NCI-H69 (cell line): ENCODE measurements around the gene TRIM63.

Experiments used
- DNase-seq: peaks from one replicate; lab custom pipeline; 2025; lab: John Stamatoyannopoulos, UW

Gene TRIM63

GRCh38 chr1:26057189-26057588 lies 10.2 kb downstream of the TRIM63 start:
- DNase-seq: no peak

- DNase-seq: no peak
Measured at GRCh38 chr1:26055041-26055440, 12.4 kb downstream of the TRIM63 start.

DNA sequence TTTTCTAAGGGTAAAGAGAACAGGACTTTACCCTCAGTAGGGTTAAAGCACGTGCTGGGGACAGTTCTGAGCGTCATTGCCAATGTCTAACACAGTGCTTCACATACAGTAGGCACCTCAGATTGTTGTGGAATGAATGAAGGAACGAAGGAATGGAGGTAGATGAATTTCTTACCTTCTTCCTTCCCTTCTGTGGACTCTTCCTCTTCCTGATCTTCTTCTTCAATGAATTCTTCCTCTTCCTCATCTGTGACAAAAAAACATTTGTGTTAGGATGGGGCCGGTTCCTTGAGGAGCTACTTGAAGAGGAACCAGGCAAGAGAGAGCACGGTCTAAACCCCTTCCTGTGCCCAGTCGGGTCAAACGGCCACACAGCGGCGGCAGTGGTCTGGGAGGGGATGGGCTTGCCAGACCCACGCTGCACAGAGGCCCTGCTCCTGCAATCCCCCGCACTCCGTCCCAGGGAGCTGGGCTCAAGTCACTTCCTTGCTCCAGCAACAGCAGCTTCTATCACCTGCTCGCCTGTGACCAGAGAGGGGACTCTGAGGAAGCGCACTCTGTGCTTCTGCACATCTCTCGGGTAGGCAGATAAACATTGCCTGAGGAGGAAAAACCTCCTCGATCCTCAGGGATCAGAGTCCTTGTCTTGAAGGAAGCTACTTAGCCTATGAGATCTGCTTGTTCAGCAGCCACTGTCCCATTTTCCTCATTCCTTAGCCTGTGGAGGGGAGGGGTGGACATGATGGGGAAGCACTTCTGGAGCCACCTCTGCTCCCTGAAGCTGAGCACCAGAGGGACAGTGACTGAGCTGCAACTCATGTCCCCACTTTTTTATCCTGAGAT lies 13.5 kb downstream of the TRIM63 start:
- DNase-seq: no peak

GRCh38 chr1:26050248-26050640 lies 17.2 kb downstream of the TRIM63 start:
- no peak for DNase-seq

DNA sequence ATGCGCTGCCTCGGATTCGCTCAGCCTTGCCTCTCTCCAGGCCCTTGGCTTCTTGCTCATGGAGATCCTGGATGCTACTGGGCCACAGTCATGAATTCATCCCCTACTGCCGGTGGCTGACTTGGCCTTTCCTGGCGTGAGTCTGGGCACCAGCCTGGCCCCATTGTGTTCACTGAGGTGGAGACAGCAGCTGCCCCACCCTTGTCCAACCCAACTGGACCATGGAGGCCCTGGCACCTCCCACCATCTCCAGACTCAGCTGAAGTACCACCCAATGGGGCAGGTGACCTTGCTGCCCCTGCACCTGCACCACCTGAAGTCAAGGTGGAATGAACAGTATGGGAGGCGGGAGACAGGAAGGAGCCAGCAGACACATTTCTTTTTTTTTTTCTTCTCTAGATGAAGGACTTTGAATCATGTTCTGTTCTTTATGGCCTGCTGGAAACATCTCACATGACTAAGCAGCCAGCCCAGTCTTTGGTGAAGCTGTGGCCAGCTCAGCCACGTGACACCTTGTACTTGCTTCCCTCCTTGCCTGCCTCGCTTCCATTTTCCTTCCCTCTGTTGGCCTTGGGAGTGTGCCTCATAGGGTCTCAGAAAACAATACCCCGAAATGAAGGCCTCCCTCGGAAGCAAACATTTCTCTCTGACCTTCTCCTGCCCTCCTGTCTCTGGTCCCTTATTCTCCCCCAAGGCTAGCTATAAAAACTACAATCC lies 17.7 kb downstream of the TRIM63 start:
- no peak for DNase-seq

DNA sequence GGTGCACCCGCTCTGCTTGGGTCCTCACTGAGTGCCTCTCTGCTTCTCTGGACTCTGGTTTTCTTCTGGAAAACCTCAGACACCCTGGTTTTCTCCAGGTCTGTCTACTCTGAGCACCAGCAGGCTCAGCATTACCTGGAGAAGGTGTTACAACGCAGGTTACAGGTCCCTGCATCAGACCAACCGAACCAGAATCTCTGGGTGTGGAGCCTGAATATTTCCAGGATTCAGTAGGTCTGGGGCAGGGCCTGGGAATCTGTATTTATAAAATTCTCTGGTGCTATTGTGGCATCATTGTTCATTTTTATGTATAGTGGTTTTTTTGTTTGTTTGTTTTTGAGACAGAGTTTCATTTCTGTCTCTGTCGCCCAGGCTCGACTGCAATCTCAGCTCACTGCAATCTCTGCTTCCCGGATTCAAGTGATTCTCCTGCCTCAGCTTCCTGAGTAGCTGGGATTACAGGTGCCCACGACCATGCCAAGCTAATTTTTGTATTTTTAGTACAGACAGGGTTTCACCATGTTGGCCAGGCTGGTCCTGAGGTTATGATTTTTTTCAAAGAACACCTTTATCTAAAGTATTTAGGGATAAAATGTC lies 20.1 kb downstream of the TRIM63 start:
- DNase-seq: no peak

DNA sequence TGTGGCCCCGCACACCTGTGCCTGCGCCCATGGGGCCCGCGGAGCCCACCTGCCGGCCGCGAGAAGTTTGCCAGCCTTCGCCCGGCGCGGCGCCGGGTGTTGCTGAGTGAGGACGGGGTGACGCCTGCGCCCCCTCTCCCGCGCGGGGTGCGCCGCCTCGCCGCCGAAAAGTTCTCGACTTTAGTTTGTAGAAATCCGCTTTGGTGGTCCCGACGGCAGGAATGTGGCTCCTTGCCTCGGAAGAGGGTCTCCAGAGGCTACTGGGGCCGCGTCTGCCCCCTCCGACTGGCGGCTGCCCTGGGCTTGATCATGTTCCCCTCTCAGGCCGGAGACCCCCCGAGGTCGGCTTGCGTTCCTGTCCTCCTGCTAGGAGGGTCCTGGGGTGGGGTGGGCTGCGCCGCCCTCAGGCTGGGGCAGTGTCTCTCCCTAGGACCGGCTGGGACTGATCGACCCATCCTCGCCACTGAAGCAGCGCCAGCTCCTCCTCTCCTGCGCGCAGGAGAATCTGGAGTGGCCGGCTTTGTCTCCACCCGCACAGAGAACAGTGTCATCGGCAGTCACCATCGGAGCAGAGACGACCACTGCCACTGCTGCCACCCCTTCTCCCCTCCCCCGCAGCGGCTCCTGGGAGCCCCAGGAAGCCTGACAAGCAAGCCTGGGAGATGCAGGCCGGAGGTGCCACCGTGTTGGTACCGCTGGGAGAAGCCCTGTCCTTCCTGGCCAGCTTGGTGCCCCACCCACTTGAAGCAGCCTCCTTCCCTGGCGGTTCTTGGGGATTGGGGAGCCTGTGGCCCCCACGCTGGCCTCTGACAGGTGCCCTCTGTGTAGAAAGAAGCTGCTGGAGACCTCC lies 21.0 kb downstream of the TRIM63 start:
- DNase-seq: peak; percentile 2

DNA sequence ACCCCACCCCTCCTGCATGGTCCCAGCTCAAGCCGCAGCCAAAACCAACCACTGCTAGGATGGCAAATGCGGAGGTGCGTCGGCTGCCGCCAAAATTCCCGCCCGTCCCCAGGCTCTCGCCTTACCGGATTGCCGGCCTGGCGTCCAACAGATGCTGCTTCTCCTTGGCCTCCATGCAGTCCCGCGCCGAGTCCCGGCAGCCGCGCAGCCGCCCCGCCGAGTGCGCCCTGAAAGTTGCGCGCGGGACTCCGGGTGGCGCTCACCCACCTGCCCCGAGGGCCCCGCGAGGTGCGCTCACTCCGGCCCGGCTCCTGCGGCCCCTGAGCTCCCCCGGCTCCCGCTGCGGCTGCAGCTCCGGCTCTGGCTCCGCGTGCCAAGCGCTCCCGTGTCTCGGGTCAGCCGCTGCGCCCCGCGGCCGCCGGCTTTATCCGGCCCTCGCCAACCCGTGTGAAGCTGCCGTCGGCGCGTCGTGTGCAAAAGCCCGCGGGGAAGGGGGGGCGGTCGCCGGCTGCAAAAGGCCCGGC lies 21.6 kb downstream of the TRIM63 start, which contains the start of gene SLC30A2:
SLC30A2 (minus strand) TSS at position 397 of the 524 bp plus-strand sequence; CDS start at position 175, 222 bp downstream.
- DNase-seq: peak; percentile 44

DNA sequence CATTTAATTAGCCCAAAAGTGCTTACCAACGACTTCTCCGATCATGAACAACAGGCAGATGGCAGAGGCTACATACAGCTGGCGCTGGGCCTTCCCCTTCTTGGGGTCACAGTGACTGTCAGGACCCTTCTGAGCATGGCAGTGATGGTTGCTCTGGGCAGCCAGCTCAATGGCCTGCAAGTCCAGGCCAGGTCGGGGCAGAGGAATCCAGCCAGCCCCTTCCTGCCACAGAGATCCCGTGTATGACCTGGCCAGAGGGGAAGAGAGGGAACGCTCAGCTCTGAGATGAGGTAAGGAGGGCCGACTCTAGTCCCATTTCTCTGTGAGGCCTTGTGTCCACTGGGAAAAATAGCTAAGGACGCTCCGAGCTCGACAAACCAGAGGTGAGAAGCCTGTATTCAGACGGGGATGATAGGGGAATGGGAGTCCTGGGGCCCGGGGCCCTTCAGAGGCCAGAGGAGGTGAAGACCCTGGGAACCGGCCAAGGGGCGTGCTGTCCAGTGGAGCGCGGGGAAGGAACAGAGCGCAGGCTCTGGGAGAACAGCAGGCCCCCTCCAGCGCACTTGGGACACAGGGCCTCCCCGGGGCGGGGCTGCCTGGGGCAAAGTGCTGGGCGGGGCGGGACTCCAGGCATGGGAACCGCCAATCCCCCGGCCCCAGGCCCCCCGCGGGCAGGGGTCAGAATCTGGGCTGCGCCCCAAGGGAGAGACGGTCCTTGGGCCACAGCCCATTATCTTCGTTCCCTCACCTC lies 22.3 kb downstream of the TRIM63 start:
- peak; percentile 13 for DNase-seq

DNA sequence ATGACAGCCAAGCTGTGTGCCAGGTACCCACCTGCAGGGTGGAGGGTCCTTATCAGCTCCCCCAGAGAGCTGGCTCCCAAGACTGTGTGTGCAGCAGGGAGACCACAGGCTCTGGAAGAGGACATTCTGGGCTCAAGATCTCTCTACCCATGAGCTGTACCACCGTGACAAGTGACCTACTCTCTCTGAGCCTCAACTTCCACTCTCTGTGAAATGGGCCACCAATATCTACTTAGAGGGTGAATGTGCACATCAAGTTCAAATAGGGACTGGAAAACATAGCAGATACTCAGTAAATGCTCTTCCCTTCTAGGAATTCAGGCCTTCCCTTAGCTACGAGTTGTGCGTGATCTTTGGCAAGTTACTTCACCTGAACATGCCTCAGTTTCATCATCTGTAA lies 23.0 kb downstream of the TRIM63 start:
- DNase-seq: no peak

GRCh38 chr1:26043765-26044164 lies 23.7 kb downstream of the TRIM63 start:
- no peak for DNase-seq

- no peak for DNase-seq
Measured at GRCh38 chr1:26041978-26042377, 25.5 kb downstream of the TRIM63 start.

DNA sequence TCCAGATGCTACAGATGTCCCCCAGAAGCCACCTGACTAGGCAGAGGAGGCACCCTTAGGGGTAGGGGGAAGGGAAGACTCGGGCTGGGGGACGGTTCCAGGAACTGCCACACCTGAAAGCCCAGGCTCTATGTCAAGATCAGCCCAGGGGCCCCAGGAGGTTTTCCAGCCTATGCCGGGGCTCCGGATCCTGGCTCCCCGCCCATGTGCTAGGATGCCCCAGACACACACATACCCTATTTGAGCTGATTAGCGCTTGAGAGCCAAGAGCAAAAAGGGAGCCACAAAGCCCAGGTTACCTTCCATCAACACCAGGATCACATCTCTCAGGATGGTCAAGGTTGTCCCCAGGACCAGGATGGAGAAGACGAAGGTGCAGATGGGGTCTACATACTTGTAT lies 26.0 kb downstream of the TRIM63 start:
- DNase-seq: peak; percentile 4

GRCh38 chr1:26038904-26039303 lies 28.5 kb downstream of the TRIM63 start:
- no peak for DNase-seq

DNA sequence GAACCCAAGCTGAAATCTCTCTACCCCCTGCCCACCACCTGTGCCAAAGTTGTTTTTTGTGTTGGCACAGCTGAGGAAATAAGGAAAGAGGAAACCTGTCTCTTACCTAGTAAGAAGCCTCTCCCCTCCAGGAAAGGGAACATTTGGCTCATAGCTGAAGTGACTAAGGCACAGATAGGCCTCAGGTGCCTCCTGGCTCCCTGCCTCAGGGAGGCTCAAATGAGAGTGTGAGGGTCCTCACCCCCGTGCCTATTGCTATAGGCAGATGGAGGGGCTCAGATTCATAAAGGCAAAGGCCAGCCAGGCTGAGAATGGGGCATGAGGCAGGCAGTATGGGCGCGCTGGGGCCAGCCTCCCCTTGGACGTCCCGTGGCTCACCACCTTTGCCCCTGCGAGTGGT lies 29.0 kb downstream of the TRIM63 start:
- DNase-seq: peak; percentile 3

GRCh38 chr1:26037904-26038303 lies 29.5 kb downstream of the TRIM63 start:
- DNase-seq: no peak

GRCh38 chr1:26036756-26037281 lies 30.6 kb downstream of the TRIM63 start:
- DNase-seq: no peak

- peak; percentile 73 for DNase-seq
Measured at GRCh38 chr1:26035959-26036755, 31.3 kb downstream of the TRIM63 start.

DNA sequence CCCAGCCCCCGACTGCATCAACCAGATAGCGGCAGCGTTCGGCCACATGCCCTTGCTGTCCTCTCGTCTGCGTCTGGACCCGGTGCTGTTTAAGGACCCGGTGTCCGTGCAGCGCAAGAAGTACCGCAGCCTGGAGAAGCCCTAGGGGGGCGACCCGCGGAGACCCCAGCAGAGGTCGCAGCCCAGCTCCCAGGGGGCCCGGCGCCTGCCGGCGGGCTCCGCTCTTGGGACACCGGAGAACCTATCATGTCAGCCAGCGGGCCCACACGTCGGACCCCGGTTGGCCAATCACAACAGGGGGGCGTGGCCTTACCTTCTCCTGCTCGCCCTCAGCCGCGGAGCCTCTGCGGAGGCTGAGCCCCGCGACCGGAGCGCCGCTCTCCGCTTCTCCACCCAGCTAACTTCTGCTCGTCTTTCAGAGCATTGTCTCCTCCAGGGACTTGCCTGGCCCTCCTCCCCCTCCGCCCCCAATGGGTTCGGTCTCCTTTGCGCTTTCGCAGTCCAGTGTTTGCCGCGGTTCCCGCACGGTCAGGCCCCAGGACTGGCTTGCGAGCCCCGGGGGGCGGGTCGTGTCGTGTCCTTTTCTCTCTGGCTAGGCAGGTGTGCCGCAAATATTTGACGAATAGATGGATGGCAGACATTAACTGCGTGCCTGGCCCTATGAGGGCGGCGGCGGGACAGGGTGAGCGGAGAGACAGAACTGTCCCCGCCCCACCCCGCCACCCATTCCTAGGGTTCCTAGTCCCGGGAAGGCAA lies 32.0 kb downstream of the TRIM63 start:
- DNase-seq: peak; percentile 92
